ENCODE results near the gene CNNM4. TPM values are rescaled to one million over a fixed set of nuclear protein-coding genes. Genes with fewer than 3 reads are reported as not detected.

Gene CNNM4
- total and polyA plus RNA-seq, 2 of the 4 experiments (the other 2 are of a cell fraction): 2.0 to 4.1 TPM

DNA sequence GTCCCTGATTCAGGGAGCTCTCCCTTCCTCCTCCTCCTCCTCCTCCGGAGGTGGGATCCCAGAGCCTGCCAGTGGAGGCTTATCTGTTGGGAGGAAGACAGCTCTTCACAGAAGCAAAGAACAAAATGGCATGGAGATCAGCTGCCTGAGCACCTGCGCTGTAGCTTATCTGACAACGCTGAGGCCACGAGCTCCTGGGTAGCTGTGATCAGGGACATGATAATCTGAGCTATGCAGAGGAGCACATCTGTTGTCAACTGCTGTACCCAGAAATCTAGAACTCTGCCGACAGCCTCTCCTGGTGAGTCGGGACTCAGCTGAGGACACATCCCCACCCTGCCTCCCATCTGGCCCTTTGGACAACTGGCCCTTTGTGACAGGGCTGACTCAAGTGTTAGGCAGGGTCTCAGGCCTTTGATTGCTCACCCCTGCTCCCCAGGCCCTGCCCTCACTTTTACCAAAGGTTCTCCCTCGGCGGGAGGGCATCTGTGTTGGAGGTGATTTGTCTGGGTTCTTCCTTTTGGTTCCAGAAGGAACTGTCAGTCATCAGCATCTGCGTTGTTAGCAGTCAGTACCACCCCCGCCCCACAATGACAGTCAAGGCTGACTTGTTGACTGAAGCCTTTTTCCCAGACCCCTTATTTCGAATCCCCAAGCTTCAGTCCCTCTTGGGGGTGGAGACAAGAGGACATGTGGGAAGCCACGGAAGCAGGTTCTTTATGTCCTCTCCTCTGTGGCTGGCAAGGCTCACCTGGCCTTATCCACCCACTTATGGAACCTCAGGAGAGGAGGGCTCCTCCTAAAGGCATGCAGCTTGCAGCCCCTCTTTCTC is 49.5 kb downstream of the CNNM4 start:
- no TSS peak for BruUV-seq (replicated peaks)
- ChIA-PET POLR2A (ENCODE audit: unreplicated experiment) (no interaction called here), CTCF (interaction anchor here (0.9 kb wide), 1 partner anchor 15 kb away, joined by 3 read pairs; no protein-coding TSS in a partner anchor)
- 0 out of 2 replicates have a peak, but pooled peaks cover 1% of the 10 kb centered on the region for H3K36me3 ChIP-seq (ENCODE audit: control insufficient read depth, insufficient read depth, low read length)
- no peak for DNase-seq
- H2AK5ac ChIP-seq (ENCODE audit: low read depth, low read length): no peak overlapping the region
- no peaks in the 10 kb centered on the region for H3K79me1 ChIP-seq (ENCODE audit: low read depth in 1 of 2, low read length in 2 of 2)
- peaks cover 4% of the 10 kb centered on the region; the same call in 1 of the 2 replicates for H3K9me1 ChIP-seq (ENCODE audit: insufficient read depth, low read length)
- H3K18ac ChIP-seq (ENCODE audit: low read depth, low read length): no peak overlapping the region
- in situ Hi-C loops (cut with MboI; ENCODE audit: low sequenced_read_pairs) (no loop called here), dilution Hi-C loops (cut with HindIII; ENCODE audit: low sequenced_read_pairs, unreplicated experiment) (no loop called here), intact Hi-C loops (cut with micrococcal nuclease) (no loop called here)
- H3K9ac ChIP-seq (ENCODE audit: low read depth, low read length): no peak overlapping the region
- no peak overlapping the region for H2BK5ac ChIP-seq (ENCODE audit: low read depth, low read length, poor library complexity, severe bottlenecking)
- WGBS, 2 experiments (ENCODE audit: extremely low coverage in 2 of 2, insufficient read length in 1 of 2): 87% methylated on average over 5 of the region's 12 CpGs; no CpG with 5 or more reads in 1 of the 2 experiments
- H3K23ac ChIP-seq (ENCODE audit: low read depth, low read length): no peak overlapping the region
- H2AFZ ChIP-seq (replicated peaks; ENCODE audit: low read length, poor library complexity): no peak overlapping the region
- no peak for ATAC-seq (ENCODE audit: low read depth)
- H4K20me1 ChIP-seq (ENCODE audit: insufficient read depth, low read length): no peaks in the 10 kb centered on the region
- H2BK15ac ChIP-seq (ENCODE audit: low read depth, low read length): no peak overlapping the region
- H4K8ac ChIP-seq (ENCODE audit: low read depth in 2 of 2, low read length in 2 of 2): no peak overlapping the region
- H3K4me3 ChIP-seq (ENCODE audit: insufficient read depth, low read depth, low read length): no peak overlapping the region
- peaks cover 5% of the 10 kb centered on the region for H3K4me1 ChIP-seq (ENCODE audit: control insufficient read depth, insufficient read depth, low read length)
- no peak overlapping the region for H4K5ac ChIP-seq (ENCODE audit: low read depth, low read length)
- no peak overlapping the region for H3K4ac ChIP-seq (ENCODE audit: low read depth, low read length)
- no peak overlapping the region for H2BK20ac ChIP-seq (ENCODE audit: low read depth, low read length)
- H3K14ac ChIP-seq (replicated peaks; ENCODE audit: low read depth, low read length): no peak overlapping the region
- no peak overlapping the region for H3K27ac ChIP-seq (ENCODE audit: insufficient read depth, low read length)
- no peak overlapping the region for H3K56ac ChIP-seq (ENCODE audit: extremely low read depth, insufficient read depth, low read length)
- H3K9me3 ChIP-seq (ENCODE audit: control insufficient read depth, insufficient read depth, low read length): no peaks in the 10 kb centered on the region
- H4K91ac ChIP-seq (ENCODE audit: insufficient read depth, low read depth, low read length): no peak overlapping the region
- no peak overlapping the region for H2AK9ac ChIP-seq (replicated peaks; ENCODE audit: low read depth, low read length, poor library complexity)
- H2BK120ac ChIP-seq (ENCODE audit: low read depth, low read length): no peak overlapping the region
- H3K27me3 ChIP-seq (ENCODE audit: control insufficient read depth, insufficient read depth, low read length): no peaks in the 10 kb centered on the region
- no peak overlapping the region for H3K4me2 ChIP-seq (ENCODE audit: low read depth, low read length)
- TF ChIP-seq, protein P1, sequence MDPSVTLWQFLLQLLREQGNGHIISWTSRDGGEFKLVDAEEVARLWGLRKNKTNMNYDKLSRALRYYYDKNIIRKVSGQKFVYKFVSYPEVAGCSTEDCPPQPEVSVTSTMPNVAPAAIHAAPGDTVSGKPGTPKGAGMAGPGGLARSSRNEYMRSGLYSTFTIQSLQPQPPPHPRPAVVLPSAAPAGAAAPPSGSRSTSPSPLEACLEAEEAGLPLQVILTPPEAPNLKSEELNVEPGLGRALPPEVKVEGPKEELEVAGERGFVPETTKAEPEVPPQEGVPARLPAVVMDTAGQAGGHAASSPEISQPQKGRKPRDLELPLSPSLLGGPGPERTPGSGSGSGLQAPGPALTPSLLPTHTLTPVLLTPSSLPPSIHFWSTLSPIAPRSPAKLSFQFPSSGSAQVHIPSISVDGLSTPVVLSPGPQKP (IDR thresholded peaks at IDR 0.05; ENCODE audit: borderline replicate concordance, low read depth, low read length): no peak
- TF ChIP-seq SMC3 (IDR thresholded peaks at IDR 0.05; ENCODE audit: low read depth, low read length) (no peak), RFX5 (IDR thresholded peaks at IDR 0.05; ENCODE audit: low read depth, low read length) (no peak), MXI1 (IDR thresholded peaks at IDR 0.05; ENCODE audit: borderline replicate concordance, low read depth, low read length) (no peak), BHLHE40 (IDR thresholded peaks at IDR 0.05; ENCODE audit: low read depth, low read length) (no peak), POLR2A (IDR thresholded peaks at IDR 0.05; ENCODE audit: low read depth, low read length) (no peak), NFE2L2 (IDR thresholded peaks at IDR 0.05; ENCODE audit: low read depth, low read length) (no peak), RAD21 (IDR thresholded peaks at IDR 0.05; ENCODE audit: low read length) (no peak), FOS (IDR thresholded peaks at IDR 0.05; ENCODE audit: low read depth, low read length) (no peak), CEBPB (IDR thresholded peaks at IDR 0.05; ENCODE audit: low read depth, low read length) (no peak), RCOR1 (IDR thresholded peaks at IDR 0.05; ENCODE audit: insufficient replicate concordance, low read length) (no peak), CHD1 (IDR thresholded peaks at IDR 0.05; ENCODE audit: low read depth, low read length) (no peak), MAZ (IDR thresholded peaks at IDR 0.05; ENCODE audit: borderline replicate concordance, low read depth, low read length) (no peak)
- TF ChIP-seq, protein P2, sequence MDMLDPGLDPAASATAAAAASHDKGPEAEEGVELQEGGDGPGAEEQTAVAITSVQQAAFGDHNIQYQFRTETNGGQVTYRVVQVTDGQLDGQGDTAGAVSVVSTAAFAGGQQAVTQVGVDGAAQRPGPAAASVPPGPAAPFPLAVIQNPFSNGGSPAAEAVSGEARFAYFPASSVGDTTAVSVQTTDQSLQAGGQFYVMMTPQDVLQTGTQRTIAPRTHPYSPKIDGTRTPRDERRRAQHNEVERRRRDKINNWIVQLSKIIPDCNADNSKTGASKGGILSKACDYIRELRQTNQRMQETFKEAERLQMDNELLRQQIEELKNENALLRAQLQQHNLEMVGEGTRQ (IDR thresholded peaks at IDR 0.05; ENCODE audit: low read depth, low read length): no peak
- TF ChIP-seq, protein P3, sequence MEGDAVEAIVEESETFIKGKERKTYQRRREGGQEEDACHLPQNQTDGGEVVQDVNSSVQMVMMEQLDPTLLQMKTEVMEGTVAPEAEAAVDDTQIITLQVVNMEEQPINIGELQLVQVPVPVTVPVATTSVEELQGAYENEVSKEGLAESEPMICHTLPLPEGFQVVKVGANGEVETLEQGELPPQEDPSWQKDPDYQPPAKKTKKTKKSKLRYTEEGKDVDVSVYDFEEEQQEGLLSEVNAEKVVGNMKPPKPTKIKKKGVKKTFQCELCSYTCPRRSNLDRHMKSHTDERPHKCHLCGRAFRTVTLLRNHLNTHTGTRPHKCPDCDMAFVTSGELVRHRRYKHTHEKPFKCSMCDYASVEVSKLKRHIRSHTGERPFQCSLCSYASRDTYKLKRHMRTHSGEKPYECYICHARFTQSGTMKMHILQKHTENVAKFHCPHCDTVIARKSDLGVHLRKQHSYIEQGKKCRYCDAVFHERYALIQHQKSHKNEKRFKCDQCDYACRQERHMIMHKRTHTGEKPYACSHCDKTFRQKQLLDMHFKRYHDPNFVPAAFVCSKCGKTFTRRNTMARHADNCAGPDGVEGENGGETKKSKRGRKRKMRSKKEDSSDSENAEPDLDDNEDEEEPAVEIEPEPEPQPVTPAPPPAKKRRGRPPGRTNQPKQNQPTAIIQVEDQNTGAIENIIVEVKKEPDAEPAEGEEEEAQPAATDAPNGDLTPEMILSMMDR (conservative IDR thresholded peaks at IDR 0.05; ENCODE audit: low read depth, low read length): no peak
